Pancreas (tissue), 10 donors: ENCODE data around the gene REPS2. TPM values are rescaled to one million over a fixed set of nuclear protein-coding genes. Genes with fewer than 3 reads are reported as not detected.

Experiments used
- ATAC-seq, 4 donors: fragments of 200-7000 bp; cut with Tn5 transposase; one replicate each; pipeline versions ENCODE4 v1.8.0 to v1.9.1; 2020; ENCODE audit warnings: mild to moderate bottlenecking in 4 of 4, moderate library complexity in 4 of 4
- DNase-seq, 6 donors: peaks; one replicate each; pipeline ENCODE4 v3.0.0-alpha.2; 2020
- FAIRE-seq: peaks from 2 replicates; lab custom pipeline; 2012; peaks lifted over from hg19 to GRCh38; lab: Jason Lieb, UNC
- H3K27ac ChIP-seq, 4 donors: fragments of 200-600 bp; sonication (generic); 1 replicate in 3 of 4; 2 replicates in 1 of 4; pipeline versions ENCODE4 v1.5.0 to v1.8.0; 2020
- H3K27me3 ChIP-seq, 4 donors: fragments of 200-600 bp; one replicate each; pipeline ENCODE4 v1.8.0; 2021
- H3K36me3 ChIP-seq, 3 donors: fragments of 200-600 bp; sonication (generic) in 1 of 3; one replicate each; pipeline versions ENCODE4 v1.5.0 to v1.8.0; 2020 to 2021
- H3K4me1 ChIP-seq, 3 donors: fragments of 200-600 bp; one replicate each; pipeline ENCODE4 v1.8.0; 2021
- H3K4me3 ChIP-seq, 4 donors: fragments of 200-600 bp; sonication (generic) in 2 of 4; one replicate each; pipeline versions ENCODE4 v1.5.0 to v1.8.0; 2020 to 2021
- H3K9me3 ChIP-seq, 4 donors: fragments of 200-600 bp; one replicate each; pipeline ENCODE4 v1.8.0; 2021
- CTCF ChIP-seq, 4 donors: fragments of 200-600 bp; sonication (generic) in 3 of 4; IDR thresholded peaks; one replicate each; pipeline versions ENCODE4 v1.5.0 to v1.8.0; 2021; ENCODE audit warnings: antibody characterized with exemption in 4 of 4
- WGBS, 2 donors: extraction: QIAGEN DNeasy Blood & Tissue Kit; methylation state at CpG; one replicate each; pipeline ENCODE4 v1.1.7; 2013; 5-methylcytosine and 5-hydroxymethylcytosine counted together
- intact Hi-C, 3 donors: fragments of 100-400 bp; cut with DNase I; formaldehyde crosslinking; loops; one replicate each; pipeline versions ENCODE4 v1.11.1 to v1.14.2; 2022
- polyA plus RNA-seq, 2 donors: library from polyadenylated mRNA; stranded (reverse); fragments of 200-250 nt; gene quantifications; one replicate each; pipeline ENCODE4 v1.2.3, GENCODE V29; 2013
- total RNA-seq, 6 donors: library from RNA; stranded (reverse); fragmentation: NEBNext Ultra II Directional in 4 of 6; extraction: Animal tissue kit (Norgen Biotek cat#: 25700) in 4 of 6; gene quantifications; one replicate each; pipeline versions ENCODE4 v1.2.1 to v1.2.4, GENCODE V29; 2021 to 2023
- donor health status: healthy with polysubstance abuse.
- donor health status: DM: no; HTN: no; CAD: no; lungs with moderate emphysema.
- donor health status: DM: no; HTN: no; CAD: no.
- donor health status: control.
- donor health status: control.
- donor health status: Bipolar disorder and iron deficiency.
- donor health status: DM: yes; HTN: yes; CAD: no.
- donor health status: DM: no; HTN: no; CAD: no.
- donor health status: DM: no; HTN: no; CAD: no.
- donor health status: DM: yes; HTN: yes; CAD: no.

The REPS2 gene
- total and polyA plus RNA-seq, 8 donors: 5.2 to 29.3 (median 15.3) TPM

GRCh38 chrX:17025621-17026302 lies 79.3 kb downstream of the REPS2 start:
- WGBS, 2 donors: 76 to 91% methylated on average over 7 of the region's 7 CpGs
- DNase-seq (no peak), ATAC-seq (no peak), FAIRE-seq (no peak)
- H3K4me3 ChIP-seq: no peak overlapping the region
- H3K4me1 ChIP-seq: peaks cover 0 to 4% (median 0%) of the 10 kb centered on the region in 3 donors
- H3K36me3 ChIP-seq: no peaks in the 10 kb centered on the region
- no peaks in the 10 kb centered on the region for H3K9me3 ChIP-seq
- intact Hi-C loops: no loop called here
- H3K27me3 ChIP-seq: no peaks in the 10 kb centered on the region
- H3K27ac ChIP-seq: no peak overlapping the region
- TF ChIP-seq CTCF (IDR thresholded peaks at IDR 0.05): no peak

- Histone ChIP-seq H3K9me3 (no peaks in the 10 kb centered on the region), H3K27ac (no peak overlapping the region), H3K36me3 (no peaks in the 10 kb centered on the region), H3K4me1 (peaks cover 0 to 7% (median under 1%) of the 10 kb centered on the region in 3 donors), H3K4me3 (no peak overlapping the region), H3K27me3 (no peaks in the 10 kb centered on the region)
- DNase-seq (no peak), FAIRE-seq (no peak), ATAC-seq (no peak)
- 73 to 94% methylated on average over 2 of the region's 2 CpGs for WGBS, 2 donors
- TF ChIP-seq CTCF (IDR thresholded peaks at IDR 0.05): no peak
- intact Hi-C loops: no loop called here
Observed at GRCh38 chrX:17027931-17028330, 81.5 kb downstream of the REPS2 start.

GRCh38 chrX:17028356-17028755 lies 81.9 kb downstream of the REPS2 start:
- no peaks in the 10 kb centered on the region for H3K27me3 ChIP-seq
- DNase-seq (no peak), ATAC-seq (no peak), FAIRE-seq (peak; percentile 39)
- no peak overlapping the region for H3K4me3 ChIP-seq
- H3K27ac ChIP-seq: no peak overlapping the region
- no peaks in the 10 kb centered on the region for H3K36me3 ChIP-seq
- no peaks in the 10 kb centered on the region for H3K9me3 ChIP-seq
- no peak for TF ChIP-seq CTCF (IDR thresholded peaks at IDR 0.05)
- intact Hi-C loops: no loop called here
- peaks cover 0 to 7% (median 4%) of the 10 kb centered on the region in 3 donors for H3K4me1 ChIP-seq

DNA sequence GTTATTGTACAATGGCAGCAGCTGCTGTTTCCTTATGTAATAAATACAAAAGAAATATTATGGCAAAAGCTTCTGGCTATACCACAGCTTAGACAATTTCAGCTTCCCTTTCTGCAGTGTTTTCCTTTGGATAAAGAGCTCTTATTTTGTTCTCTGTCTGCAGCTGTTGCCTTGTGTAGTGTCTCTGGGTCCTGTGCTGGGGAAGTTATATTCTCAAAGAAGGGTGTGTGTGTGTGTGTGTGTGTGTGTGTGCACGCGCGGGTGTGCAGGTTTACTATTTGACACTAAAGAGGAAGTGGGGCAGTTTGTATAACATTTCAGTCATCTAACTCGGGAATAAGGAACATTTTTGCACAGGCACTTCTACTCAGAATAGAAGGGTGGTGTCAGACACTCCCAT lies 83.6 kb downstream of the REPS2 start:
- FAIRE-seq (no peak), ATAC-seq (no peak), DNase-seq (no peak)
- Histone ChIP-seq H3K4me1 (peaks cover 0 to 7% (median 4%) of the 10 kb centered on the region in 3 donors), H3K9me3 (no peaks in the 10 kb centered on the region), H3K36me3 (no peaks in the 10 kb centered on the region), H3K4me3 (no peak overlapping the region), H3K27ac (no peak overlapping the region), H3K27me3 (no peaks in the 10 kb centered on the region)
- intact Hi-C loops: no loop called here
- 64 to 80% methylated on average over 4 of the region's 4 CpGs for WGBS, 2 donors
- no peak for TF ChIP-seq CTCF (IDR thresholded peaks at IDR 0.05)

DNA sequence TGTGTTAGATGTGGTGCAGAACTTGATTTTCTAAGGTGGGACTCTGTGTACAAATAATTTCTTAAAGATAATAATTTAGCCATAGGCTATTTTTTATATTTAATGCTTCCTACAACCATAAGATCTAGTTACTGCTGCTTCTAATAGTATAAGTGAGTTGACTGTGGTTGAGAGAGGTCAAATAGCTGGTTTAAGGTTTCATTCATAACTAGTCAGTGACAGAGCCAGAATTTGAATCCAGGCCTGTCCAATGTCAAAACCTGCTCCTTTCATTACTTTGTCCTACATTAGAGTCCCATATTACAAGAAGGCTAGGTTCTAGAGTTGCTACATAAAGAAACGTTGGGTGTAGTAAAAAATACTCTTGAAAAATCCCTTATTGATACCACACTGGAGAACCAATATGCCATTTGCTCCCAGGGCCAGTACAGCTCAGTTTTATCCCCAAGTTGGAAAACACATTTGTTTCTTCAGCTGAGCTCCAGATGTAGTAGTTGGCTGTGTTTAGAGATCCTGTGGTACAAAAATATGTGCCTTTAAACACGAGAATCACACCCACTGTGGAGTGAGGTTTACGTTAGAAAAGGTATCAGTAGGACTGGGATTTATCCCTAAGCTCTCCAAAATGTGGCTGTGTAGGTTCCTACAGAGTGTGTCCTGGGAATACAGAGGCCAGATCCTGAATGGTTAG lies 84.3 kb downstream of the REPS2 start:
- peak overlapping the region in 1 of 4 donors; percentile 51 for H3K27ac ChIP-seq
- ATAC-seq: no peak
- 41 to 60% methylated on average over 3 of the region's 3 CpGs for WGBS, 2 donors

More for the DNA sequence above, 84.3 kb downstream of the REPS2 start:
- H3K36me3 ChIP-seq: no peaks in the 10 kb centered on the region
- no peaks in the 10 kb centered on the region for H3K27me3 ChIP-seq
- intact Hi-C loops: no loop called here
- no peak for TF ChIP-seq CTCF (IDR thresholded peaks at IDR 0.05)
- H3K4me3 ChIP-seq: no peak overlapping the region
- DNase-seq (no peak), FAIRE-seq (no peak)
- peaks cover 0 to 7% (median 4%) of the 10 kb centered on the region in 3 donors for H3K4me1 ChIP-seq
- H3K9me3 ChIP-seq: no peaks in the 10 kb centered on the region
